HG02973 (cell line): ENCODE results near the gene SELENOO.
"Not testable (repeated sequence)": the region's sequence is repeated elsewhere in the genome, so short reads cannot be mapped to it uniquely, and the experiment has no call there.

Source experiments
- ATAC-seq: cut with Tn5 transposase; IDR thresholded peaks from one replicate; pipeline ENCODE4 v1.9.1; 2021; ENCODE audit warnings: moderate library complexity; ENCODE audit not compliant: unreplicated experiment

SELENOO gene

GRCh38 chr22:50200461-50201190 is at the start of gene SELENOO:
Gene SELENOO (plus strand): TSS chr22:50201011. CDS start chr22:50201037, 26 bp downstream.
- peak; percentile 41 for ATAC-seq

DNA sequence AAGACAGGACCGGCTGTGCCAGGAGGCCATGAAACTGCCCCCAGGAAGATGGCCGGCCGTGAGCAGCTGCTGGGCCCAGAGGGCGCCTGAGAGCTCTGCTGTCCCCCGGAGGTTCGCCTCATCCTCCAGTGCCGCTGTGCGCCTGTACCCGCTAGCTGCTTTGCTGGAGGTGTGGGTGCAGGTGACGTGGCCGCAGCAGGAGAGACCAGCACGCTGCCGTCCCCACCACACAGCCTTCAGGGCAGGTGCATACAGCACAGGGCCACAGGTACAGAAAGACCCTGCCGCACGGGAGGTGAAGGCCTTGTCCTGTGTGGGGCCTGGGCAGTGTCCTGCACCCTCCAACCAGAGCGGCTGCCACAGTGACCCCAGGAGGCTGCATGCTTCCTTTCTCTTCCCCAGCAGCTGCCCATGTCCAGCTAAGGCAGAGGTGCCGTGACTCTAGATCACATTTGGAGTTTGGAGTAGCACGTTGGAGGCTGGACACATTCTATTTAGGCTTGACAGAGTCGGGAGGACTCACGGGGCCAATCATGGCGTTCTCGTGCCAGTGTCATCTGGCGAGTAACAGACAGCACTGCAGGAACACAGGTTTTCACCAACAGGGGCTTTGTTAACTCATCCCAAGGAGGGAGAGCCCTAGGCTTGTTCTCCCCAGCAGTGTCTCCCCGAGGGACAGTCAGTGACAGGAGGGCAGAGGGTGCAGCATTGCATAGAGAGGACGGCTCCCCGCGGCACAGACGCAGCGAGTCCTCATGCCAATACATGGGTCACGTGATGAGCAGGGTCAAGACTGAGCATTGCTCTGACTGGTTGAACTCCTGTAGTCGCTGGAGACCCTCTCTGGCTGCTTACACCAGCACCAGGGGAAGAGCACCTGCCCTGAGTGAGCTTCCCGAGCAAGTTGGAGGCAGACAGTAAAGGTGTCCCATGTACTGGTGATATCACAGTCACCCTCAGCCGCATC is 49.0 kb upstream of the SELENOO start:
- no peak for ATAC-seq

DNA sequence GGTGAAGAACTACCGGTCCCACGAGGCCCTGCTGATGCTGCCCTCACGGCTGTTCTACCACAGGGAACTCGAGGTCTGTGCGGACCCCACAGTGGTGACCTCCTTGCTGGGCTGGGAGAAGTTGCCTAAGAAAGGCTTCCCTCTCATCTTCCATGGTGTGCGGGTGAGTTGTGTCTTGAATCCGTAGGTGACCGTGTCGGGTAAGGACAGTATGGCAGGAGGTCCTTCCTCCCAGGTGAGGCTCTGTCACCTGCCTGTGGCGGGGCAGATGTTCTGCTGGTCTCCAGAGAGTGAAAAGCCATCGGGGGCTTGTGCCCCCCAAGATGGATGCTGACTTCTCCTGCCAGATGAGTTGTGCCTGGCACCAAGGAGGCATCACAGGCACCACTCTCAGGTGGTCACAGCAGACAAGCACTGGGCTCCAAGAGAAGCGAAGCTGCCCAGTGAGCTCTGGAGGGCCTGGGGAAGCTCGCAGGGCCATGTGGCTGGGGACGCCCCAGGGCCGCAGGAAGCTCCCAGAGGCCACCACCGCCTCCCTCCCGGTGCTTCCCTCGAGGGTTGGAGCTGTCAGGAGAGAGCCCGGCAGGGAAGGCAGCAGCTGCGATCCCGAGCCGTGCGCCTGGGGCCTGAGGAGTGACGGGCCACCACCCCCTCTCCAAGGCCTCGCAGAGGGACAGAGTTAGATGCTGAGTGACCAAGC is 47.6 kb upstream of the SELENOO start:
- ATAC-seq, result no peak

- ATAC-seq, result no peak
Measured at GRCh38 chr22:50153756-50154140, 47.1 kb upstream of the SELENOO start.

- no peak for ATAC-seq
Measured at GRCh38 chr22:50157709-50158375, 43.0 kb upstream of the SELENOO start.

DNA sequence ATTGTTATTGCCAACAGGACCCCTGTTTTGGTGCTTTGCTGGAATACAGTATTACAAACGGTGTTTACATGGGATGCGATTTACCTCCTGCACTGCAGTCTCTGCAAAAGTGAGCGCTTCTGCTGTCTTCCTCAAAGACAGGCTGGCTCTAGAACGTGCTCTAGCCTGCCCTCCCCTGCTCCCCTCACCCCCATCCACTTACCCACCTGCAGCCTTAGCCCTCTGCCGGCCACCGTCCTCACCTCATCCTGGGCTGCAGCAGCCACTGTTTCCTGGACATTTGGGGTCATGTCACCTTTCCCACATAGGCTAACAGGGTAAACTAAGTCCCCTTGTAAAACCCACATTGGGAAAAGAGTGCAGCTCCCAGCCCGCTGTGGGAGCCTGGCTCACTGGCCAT is 39.9 kb upstream of the SELENOO start:
- ATAC-seq, result no peak

GRCh38 chr22:50161508-50162390 is 39.1 kb upstream of the SELENOO start:
- no peak for ATAC-seq

GRCh38 chr22:50162391-50162956 is 38.3 kb upstream of the SELENOO start:
- ATAC-seq, result no peak

- ATAC-seq, result no peak
Measured at GRCh38 chr22:50165436-50166123, 35.2 kb upstream of the SELENOO start.

DNA sequence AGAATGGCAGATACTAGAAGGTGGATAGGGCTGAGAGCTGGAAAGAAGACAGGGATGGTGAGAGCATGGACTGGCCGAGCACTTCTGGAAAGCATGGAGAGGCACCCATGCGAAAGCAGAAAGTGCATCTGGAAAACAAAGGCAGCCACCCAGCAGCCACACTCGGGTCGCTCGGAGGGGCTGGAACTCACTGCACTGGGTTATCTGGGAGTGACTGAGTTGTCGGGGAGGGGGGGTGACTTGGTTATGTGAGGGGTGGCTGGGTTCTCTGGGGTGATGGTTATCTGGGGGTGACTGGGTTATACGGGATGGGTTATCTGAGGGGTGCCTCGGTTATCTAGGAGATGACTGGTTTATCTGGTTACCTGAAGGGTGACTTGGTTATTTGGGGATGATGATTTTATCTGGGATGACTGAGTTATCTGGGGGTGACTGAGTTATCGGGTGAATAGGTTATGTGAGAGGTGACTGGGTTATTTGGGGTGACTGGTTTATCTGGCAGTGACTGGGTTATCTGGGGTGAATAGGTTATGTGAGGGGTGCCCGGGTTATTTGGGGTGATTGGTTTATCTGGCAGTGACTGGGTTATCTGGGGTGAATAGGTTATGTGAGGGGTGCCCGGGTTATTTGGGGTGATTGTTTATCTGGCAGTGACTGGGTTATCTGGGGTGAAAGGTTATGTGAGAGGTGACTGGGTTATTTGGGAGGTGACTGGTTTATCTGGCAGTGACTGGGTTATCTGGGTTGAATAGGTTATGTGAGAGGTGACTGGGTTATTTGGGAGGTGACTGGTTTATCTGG is 32.9 kb upstream of the SELENOO start:
- ATAC-seq, result no peak

GRCh38 chr22:50168490-50169180 is 32.2 kb upstream of the SELENOO start:
- not testable (repeated sequence) for ATAC-seq

GRCh38 chr22:50169181-50169759 is 31.5 kb upstream of the SELENOO start:
- no peak for ATAC-seq

DNA sequence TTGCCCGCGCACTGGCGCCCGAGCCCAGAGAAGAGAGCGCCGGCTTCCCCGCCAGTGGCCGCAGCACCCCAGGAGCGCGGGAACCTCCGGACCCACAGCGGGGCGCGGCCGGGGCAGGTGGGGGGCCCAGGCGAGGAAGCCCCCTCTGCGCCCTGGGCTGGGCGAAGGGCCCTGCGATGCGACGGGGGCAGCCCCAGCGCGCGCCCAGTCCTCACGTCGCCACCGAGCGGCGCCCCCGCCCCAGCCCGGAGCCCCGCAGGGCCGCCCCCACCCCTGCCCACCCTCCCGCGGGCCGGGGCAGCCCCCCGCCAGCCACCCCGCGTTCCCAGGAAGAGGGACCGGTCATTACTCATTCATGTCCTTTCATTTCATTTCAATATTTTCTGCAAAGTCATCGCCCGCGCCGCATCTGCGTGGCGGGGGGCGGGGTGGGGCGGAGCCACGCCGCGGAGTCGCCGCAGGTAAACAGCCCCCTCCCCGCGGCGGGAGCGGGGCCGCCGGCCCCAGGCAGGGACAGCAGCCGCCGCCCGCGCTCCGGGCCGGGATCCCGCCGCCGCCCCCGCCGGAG is 31.0 kb upstream of the SELENOO start:
- no peak for ATAC-seq

DNA sequence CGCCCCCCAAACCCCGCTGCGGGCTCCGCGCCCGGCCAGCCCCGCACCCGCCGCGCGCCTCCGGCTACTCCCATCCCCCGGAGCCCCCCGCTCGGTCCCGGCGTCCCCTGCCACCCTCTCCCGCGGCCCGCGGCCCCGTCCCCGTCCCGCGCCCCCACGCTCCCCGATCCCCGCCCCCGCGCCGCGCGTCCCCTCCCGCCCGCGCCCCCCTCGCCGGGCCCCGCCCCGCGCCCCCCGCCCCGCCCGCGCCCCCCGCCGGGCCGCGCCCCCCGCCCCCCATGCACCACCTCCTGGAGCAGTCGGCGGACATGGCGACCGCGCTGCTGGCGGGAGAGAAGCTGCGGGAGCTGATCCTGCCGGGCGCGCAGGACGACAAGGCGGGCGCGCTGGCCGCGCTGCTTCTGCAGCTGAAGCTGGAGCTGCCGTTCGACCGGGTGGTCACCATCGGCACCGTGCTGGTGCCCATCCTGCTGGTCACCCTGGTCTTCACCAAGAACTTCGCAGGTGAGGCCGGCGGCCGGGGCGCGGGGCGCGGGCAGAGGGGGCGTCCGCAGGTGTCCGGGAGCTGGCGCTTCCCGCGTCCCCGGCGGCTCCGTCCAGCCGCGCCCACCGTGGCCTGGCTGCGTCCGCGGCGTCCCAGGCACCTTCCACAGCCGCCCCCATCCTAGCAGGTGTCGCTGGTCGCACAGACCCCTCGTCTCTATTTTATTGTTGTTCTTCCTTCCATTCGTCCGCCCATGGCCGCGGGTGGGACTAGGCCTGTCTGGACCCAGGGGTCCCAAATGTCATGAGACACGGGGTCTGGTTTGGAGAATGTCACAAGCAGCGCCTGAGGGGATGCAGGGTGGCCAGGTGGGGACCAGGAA is 30.1 kb upstream of the SELENOO start, which contains the start of gene PANX2:
Gene PANX2, plus strand, starts transcription at position 279 of the 866 bp plus-strand sequence. Its CDS starts 0 bp downstream, at position 279.
- ATAC-seq, result no peak

DNA sequence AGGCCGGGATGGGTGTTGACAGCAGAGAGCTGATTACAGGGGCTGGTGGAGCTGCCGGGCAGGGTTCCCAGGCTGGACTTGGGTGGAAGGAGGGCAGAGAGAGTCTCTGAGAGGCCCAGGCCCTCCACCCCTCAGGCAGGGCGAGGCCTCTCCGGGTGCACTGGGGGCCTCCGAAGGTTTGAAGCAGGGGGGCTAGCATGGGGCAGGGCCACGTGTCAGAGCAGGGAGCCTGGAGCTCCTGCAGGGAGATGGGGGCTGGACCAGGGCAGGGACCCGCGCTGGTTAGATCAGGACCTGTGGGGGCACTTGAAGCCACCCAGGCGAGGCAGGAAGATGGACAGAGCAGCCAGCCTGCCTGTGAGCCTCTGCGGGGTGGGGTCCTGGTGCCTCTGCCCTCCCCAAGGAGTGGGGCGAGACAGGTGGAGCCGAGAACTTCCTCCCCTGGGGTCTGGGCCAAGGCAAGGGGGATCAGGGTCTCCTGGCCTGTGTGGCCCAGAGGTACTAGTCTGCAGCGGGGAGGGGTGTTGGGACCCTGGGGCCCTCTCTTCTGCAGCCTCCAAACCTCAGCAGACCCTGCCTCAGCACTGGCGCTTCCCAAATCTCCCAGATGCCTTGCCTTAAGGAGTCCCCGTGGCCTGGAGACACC is 29.4 kb upstream of the SELENOO start:
- no peak for ATAC-seq
